Transverse colon (tissue), 4 donors: ENCODE data around the gene SPEF2.

ENCODE experiments used
- EP300 ChIP-seq: sonication (generic); formaldehyde crosslinking; IDR thresholded peaks from one replicate; pipeline ENCODE4 v1.6.1; 2017; ENCODE audit warnings: antibody characterized with exemption, low read depth
- POLR2A ChIP-seq: fragments of 450-650 bp; IDR thresholded peaks from one replicate; pipeline ENCODE4 v1.6.1; 2016; ENCODE audit warnings: antibody characterized with exemption, mild to moderate bottlenecking, moderate library complexity
- POLR2AphosphoS5 ChIP-seq, 3 donors: sonication (generic); formaldehyde crosslinking; IDR thresholded peaks; one replicate each; pipeline ENCODE4 v1.6.1; 2016; ENCODE audit warnings: antibody characterized with exemption in 3 of 3
- TF ChIP-seq, protein P1 (sequence below), 5 experiments: fragments of 200-600 bp in 3 of 5; fragments of 450-650 bp in 2 of 5; sonication (generic) in 3 of 5; IDR thresholded peaks; 1 replicate in 2 of 5; 2 replicates in 3 of 5; pipeline ENCODE4 v1.5.1; 2016 to 2017; ENCODE audit warnings: antibody characterized with exemption in 5 of 5, inconsistent platforms in 3 of 5, mild to moderate bottlenecking in 2 of 5, moderate library complexity in 1 of 5

DNA sequence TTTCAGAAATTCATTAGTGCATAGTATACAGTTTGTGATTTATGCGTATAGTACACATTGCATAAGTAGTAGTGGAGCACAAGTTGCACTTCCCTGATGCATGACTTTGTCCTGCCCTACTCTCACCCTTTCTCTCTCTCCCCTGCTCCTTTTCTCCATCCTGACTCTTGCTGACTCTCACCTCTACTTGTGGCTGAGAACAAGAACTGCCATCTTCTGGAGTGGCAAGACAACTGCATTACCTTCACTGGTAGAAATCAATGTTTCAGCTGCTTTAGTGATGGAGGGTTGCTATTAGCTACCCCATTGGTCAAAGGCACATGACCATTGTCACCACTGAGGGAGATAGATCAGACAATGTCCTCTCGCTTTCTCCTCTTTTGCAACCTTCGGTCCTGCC is 26.9 kb downstream of the SPEF2 start:
- TF ChIP-seq, protein P1, sequence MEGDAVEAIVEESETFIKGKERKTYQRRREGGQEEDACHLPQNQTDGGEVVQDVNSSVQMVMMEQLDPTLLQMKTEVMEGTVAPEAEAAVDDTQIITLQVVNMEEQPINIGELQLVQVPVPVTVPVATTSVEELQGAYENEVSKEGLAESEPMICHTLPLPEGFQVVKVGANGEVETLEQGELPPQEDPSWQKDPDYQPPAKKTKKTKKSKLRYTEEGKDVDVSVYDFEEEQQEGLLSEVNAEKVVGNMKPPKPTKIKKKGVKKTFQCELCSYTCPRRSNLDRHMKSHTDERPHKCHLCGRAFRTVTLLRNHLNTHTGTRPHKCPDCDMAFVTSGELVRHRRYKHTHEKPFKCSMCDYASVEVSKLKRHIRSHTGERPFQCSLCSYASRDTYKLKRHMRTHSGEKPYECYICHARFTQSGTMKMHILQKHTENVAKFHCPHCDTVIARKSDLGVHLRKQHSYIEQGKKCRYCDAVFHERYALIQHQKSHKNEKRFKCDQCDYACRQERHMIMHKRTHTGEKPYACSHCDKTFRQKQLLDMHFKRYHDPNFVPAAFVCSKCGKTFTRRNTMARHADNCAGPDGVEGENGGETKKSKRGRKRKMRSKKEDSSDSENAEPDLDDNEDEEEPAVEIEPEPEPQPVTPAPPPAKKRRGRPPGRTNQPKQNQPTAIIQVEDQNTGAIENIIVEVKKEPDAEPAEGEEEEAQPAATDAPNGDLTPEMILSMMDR (IDR thresholded peaks at IDR 0.05), result no peak
- TF ChIP-seq POLR2A (no peak), POLR2AphosphoS5 (IDR thresholded peaks at IDR 0.05) (no peak), EP300 (no peak)
